IPS-20b (cell line): ENCODE data around the gene P3H4.

Experiments
- H3K27ac ChIP-seq: one replicate; pipeline ENCODE4 v1.5.1; 2013; ENCODE audit warnings: low read length
- H3K27me3 ChIP-seq: 2 replicates; pipeline ENCODE4 v1.6.1; 2013; ENCODE audit warnings: mild to moderate bottlenecking, low read length, inconsistent platforms; ENCODE audit not compliant: insufficient read depth
- H3K36me3 ChIP-seq: 2 replicates; pipeline ENCODE4 v1.6.1; 2013; ENCODE audit warnings: low read depth, mild to moderate bottlenecking, inconsistent platforms, low read length, moderate library complexity; ENCODE audit not compliant: insufficient read depth
- H3K4me1 ChIP-seq: 2 replicates; pipeline ENCODE4 v1.6.1; 2013; ENCODE audit warnings: mild to moderate bottlenecking, control low read depth, inconsistent platforms, low read length, moderate library complexity; ENCODE audit not compliant: insufficient read depth
- H3K4me3 ChIP-seq: 2 replicates; pipeline ENCODE4 v1.5.1; 2013; ENCODE audit warnings: mild to moderate bottlenecking, low read length, inconsistent platforms
- H3K9ac ChIP-seq: 2 replicates; pipeline ENCODE4 v1.6.1; 2013; ENCODE audit warnings: low read depth, mild to moderate bottlenecking, inconsistent platforms, low read length, moderate library complexity
- H3K9me3 ChIP-seq: 2 replicates; pipeline ENCODE4 v1.6.1; 2013; ENCODE audit warnings: mild to moderate bottlenecking, low read depth, low read length, inconsistent platforms; ENCODE audit not compliant: insufficient read depth

Gene P3H4

DNA sequence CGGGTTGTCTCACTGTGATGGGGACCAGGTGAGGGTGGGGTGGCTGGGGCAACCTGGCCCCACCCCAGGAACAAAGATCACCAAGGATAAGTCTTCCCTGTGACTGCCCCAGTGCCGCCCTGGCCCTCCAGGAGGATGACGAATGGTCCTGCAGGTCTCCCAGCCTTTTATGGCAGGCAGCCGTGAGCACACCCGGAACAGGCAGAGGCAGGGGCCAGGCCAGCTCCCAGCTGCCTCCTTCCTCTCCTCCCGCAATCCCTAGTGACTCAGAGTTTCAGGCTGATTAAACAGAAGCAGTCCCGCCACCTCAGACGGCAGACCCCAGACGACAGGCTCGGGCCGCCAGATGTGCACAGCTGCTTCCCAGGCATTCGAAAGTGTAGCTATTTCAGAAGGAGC, 38.6 kb downstream of the P3H4 start:
- H3K27me3 ChIP-seq: no peaks in the 10 kb centered on the region
- peak overlapping the region; percentile 48 for H3K27ac ChIP-seq
- H3K4me1 ChIP-seq: peaks cover 36% of the 10 kb centered on the region
- H3K9me3 ChIP-seq: no peaks in the 10 kb centered on the region
- H3K9ac ChIP-seq: no peak overlapping the region; the same call in 1 of the 2 replicates
- H3K36me3 ChIP-seq: peaks cover 45% of the 10 kb centered on the region
- no peak overlapping the region for H3K4me3 ChIP-seq

DNA sequence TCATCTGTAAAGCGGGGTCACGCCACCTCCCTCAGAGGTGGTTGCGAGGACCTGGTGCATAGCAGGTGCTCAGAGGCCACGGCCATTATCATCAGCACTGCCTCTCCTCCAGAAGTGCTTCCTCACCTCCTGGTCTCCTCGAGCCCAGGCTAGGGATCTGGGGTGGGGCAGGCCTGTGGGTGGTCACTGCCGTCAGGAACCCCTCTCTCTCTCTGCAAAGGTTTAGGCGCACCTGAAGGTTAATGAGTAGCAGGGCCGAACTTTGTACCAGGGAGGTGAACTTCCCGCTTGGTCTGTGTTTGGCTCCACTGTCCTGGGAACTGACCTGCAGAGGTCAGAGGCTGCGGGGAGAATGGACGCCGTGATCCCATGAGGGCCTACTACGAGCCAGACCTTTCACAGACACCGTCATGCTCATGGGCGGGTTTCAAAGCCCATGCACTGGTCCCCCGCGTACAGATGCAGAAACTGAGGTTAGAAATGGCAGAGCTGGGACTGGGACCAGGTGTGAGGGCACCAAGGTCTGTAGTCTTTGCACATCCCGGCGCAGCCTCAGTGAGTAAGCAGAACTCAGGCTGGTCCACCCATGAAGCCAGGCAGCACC, 39.1 kb downstream of the P3H4 start:
- no peaks in the 10 kb centered on the region for H3K9me3 ChIP-seq
- no peaks in the 10 kb centered on the region for H3K27me3 ChIP-seq
- no peak overlapping the region; the same call in 1 of the 2 replicates for H3K9ac ChIP-seq
- H3K27ac ChIP-seq: peak overlapping the region; percentile 48
- H3K4me3 ChIP-seq: no peak overlapping the region
- H3K36me3 ChIP-seq: peaks cover 48% of the 10 kb centered on the region
- H3K4me1 ChIP-seq: peaks cover 36% of the 10 kb centered on the region

DNA sequence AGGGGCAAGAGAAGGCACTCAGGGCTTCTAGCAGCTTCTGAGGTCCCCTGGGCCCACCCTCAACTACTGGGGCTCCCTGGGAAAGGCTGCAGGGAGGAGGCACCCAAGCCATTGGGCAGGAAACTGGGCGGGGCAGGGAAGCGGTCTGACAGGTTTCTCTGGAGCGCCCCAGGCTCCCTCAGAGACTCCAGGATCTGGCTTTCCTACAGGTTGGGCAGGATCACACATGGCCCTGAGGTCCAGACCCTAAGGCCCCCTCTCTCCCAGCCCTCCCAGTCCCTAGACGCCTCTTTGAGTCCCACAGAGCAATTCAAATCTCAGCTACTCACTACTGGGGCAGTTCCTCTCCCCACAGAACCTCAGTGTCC, 39.5 kb downstream of the P3H4 start:
- no peaks in the 10 kb centered on the region for H3K27me3 ChIP-seq
- no peaks in the 10 kb centered on the region for H3K9me3 ChIP-seq
- H3K4me1 ChIP-seq: peaks cover 33% of the 10 kb centered on the region
- H3K27ac ChIP-seq: peak overlapping the region; percentile 48
- H3K36me3 ChIP-seq: peaks cover 52% of the 10 kb centered on the region
- no peak overlapping the region for H3K9ac ChIP-seq
- no peak overlapping the region for H3K4me3 ChIP-seq

DNA sequence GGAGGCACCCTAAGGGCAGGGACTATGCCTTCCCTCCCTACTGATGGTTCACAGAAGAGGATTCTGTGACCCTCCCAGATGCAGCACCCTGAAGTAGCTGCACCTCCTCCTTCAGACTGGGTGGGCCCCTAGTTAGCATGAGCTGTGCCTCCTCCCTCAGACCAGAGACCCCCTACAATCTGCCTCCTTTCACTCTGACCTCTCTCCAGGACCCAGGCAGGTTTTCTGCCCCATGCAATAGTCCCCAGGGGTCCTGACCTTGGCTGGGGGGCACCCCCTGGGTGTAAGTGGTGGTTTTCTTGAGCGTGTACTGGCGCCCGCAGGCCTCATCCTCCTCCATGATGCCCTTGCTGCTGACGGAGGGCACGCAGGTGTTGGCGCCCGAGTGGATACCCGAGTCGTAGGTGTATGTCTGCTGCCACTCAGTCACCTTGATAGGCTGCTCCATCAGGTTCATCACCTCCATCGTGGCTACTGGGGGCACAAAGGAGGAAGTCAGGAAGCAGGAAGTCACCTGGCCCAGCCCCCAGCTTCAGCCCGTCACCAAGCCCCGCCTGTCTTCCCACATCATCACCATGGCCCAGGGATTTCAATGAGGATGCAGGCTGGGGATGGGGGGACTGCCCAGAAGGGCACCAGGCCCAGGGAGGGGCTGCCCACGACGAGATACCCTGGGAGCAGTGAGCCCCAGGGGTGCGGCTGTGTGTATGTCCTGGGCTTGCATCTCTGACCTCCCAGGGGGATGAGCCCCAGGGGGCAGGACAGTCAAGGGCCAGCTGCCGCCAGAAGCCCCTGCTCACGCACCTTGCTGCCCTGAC, 40.2 kb downstream of the P3H4 start:
- peaks cover 59% of the 10 kb centered on the region for H3K36me3 ChIP-seq
- H3K27ac ChIP-seq: no peak overlapping the region
- no peaks in the 10 kb centered on the region for H3K9me3 ChIP-seq
- H3K9ac ChIP-seq: no peak overlapping the region
- H3K4me3 ChIP-seq: no peak overlapping the region
- H3K27me3 ChIP-seq: no peaks in the 10 kb centered on the region
- H3K4me1 ChIP-seq: peaks cover 29% of the 10 kb centered on the region

DNA sequence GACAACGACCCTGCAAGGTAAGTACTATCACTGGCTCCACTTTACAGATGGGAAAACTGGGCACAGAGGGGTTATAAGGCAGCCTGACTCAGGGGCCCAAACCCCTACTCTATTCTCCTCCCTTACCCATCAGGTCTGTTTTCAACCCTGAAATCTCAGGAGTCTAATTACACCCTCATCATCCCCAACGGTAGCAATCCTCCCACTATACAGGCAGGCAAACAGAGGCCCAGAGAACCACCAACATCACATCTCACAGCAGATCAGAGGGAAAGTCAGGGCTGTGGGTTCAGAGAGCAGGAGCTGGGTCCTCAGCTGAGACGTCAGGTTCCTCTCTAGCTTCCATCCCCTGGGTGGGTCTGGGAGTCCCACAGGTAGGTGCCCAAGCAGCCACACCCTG, 41.8 kb downstream of the P3H4 start:
- Histone ChIP-seq H3K36me3 (peaks cover 72% of the 10 kb centered on the region), H3K4me3 (no peak overlapping the region), H3K9me3 (no peaks in the 10 kb centered on the region), H3K4me1 (peaks cover 16% of the 10 kb centered on the region), H3K27ac (no peak overlapping the region), H3K27me3 (no peaks in the 10 kb centered on the region), H3K9ac (no peak overlapping the region)

DNA sequence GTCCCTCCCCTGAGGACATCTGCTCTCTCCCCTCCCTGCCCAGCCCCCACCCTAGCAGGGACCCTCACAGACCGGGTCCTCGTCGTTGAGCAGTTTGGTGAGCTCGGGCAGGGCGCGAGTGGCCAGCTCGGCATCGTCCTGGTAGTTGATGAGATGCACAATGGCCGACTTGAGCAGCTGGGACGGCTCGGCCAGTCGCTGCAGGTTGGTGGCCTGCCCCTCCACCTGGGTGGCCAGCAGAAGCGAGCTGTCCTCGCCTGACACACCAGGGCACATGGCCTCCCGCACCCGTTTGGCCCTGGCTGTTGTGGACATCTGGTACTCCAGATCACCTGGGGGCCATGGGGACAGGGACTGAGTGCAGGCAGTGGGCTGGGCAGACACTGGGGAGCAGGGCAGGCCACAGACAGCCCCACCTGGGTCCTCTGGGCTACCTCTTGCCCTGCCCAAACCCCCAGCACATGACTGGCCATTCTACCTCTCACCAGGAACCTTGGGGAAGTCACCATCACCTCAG, 42.3 kb downstream of the P3H4 start:
- H3K36me3 ChIP-seq: peaks cover 78% of the 10 kb centered on the region
- H3K4me3 ChIP-seq: no peak overlapping the region
- H3K27ac ChIP-seq: no peak overlapping the region
- no peaks in the 10 kb centered on the region for H3K27me3 ChIP-seq
- no peaks in the 10 kb centered on the region for H3K9me3 ChIP-seq
- H3K9ac ChIP-seq: no peak overlapping the region
- peaks cover 15% of the 10 kb centered on the region for H3K4me1 ChIP-seq

DNA sequence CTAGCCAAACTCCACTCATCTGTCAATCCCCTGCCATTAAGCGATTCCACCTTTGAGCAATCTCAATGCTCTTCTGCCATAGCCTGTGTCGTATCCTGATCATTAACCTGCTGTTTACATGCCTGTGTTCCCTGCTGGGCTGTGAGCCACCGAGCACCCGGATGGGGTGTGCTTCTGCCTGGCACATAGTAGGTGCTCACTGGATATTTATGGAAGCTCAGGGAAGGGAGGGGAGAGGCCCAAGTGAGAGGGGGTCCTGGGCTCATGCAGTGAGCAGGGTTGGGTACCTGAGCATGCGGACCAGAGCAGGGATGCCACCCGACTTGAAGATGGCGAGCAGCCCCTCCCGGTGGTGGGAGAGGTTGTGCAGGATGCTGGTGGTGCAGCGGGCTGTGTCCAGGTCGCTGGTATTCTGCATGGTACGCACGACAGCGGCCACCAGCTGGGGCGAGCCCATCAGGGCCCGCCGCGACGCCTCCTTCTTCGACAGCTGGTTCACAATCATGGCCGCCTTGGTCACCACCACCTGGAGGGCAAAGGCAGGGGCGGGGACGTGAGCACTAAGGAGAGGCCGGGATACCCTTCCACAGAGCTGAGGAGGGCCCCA, 43.0 kb downstream of the P3H4 start:
- H3K9ac ChIP-seq: no peak overlapping the region
- H3K27me3 ChIP-seq: no peaks in the 10 kb centered on the region
- H3K27ac ChIP-seq: no peak overlapping the region
- no peaks in the 10 kb centered on the region for H3K9me3 ChIP-seq
- H3K36me3 ChIP-seq: peaks cover 84% of the 10 kb centered on the region
- H3K4me3 ChIP-seq: no peak overlapping the region
- peaks cover 13% of the 10 kb centered on the region for H3K4me1 ChIP-seq

DNA sequence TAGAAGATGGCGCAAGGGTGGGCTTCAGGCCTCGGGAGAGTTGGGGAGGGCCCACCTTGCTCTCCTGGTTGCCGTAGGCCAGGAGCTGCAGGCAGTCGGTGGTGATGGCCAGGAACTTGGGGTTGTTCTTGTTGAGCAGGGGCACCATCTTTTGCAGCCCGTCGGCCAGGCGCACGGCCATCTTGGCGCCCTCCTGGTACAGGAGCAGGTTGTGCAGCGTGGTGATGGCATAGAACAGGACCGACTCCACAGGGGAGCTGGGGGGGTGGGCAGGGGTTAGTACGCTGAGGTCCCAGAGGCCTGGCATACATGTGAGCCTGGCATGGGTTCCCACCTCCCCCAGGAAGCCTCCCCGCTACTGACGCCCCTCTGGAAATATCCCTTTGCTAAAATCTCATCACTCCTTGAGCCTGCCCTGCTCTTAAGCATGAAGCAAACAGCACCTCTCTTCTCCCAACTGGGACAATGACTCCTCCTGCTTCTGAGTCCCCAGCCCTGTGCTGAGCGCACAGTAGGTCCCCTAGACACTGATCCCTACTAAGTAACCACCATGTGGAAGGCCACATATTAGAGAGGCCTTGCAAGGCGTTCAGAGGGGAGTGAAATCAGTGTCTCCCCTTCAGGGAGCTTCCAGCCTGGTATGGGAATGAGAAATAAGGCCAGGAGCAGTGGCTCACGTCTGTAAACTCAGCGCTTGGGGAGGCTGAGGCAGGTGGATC, 44.3 kb downstream of the P3H4 start:
- Histone ChIP-seq H3K36me3 (peaks cover 90% of the 10 kb centered on the region), H3K27me3 (no peaks in the 10 kb centered on the region), H3K9ac (no peak overlapping the region), H3K27ac (no peak overlapping the region), H3K4me1 (peaks cover 7% of the 10 kb centered on the region; the same call in 1 of the 2 replicates), H3K4me3 (no peak overlapping the region), H3K9me3 (no peaks in the 10 kb centered on the region)

DNA sequence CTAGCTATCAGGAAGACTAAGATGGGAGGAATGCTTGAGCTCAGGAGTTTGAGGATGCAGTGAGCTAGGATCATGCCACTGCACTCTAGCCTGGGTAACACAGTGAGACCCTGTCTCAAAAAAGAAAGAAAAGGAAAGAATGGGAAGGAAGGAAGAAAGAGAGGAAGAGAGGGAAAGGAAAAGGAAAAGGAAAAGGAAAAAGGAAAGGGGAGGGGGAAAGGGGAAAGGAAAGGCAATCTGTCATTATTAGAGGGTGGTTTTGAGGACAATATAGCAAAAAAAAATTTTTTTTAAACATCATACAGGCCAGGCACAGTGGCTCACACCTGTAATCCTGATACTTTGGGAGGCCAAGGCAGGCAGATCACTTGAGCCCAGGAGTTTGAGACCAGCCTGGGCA, 45.6 kb downstream of the P3H4 start:
- H3K9ac ChIP-seq: no peak overlapping the region
- H3K27me3 ChIP-seq: no peaks in the 10 kb centered on the region
- no peak overlapping the region for H3K4me3 ChIP-seq
- no peak overlapping the region for H3K27ac ChIP-seq
- H3K4me1 ChIP-seq: no peaks in the 10 kb centered on the region
- no peaks in the 10 kb centered on the region for H3K9me3 ChIP-seq
- peaks cover 94% of the 10 kb centered on the region for H3K36me3 ChIP-seq

DNA sequence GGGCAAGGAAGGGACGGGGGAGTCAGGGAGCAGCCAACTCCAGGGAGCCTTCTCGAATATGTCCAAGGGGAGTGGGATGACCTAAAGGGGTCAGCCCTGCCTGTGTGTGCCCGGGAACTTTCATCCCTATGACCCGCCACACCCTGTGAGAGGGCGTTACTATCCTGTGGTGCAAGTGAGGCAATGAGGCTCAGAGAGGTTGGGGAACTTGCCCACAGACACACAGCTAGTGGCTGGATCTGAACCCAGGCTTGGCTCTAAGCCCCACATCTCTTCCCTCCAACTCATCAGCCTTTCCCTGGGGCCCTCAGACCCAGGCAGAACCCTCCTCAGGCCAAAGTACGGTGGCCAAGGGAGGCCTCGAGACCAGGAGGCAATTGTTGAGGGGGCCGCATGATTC, 48.4 kb downstream of the P3H4 start:
- Histone ChIP-seq H3K27ac (no peak overlapping the region), H3K9me3 (no peaks in the 10 kb centered on the region), H3K9ac (no peak overlapping the region), H3K4me1 (no peaks in the 10 kb centered on the region), H3K27me3 (no peaks in the 10 kb centered on the region), H3K36me3 (peaks cover 87% of the 10 kb centered on the region), H3K4me3 (no peak overlapping the region)

DNA sequence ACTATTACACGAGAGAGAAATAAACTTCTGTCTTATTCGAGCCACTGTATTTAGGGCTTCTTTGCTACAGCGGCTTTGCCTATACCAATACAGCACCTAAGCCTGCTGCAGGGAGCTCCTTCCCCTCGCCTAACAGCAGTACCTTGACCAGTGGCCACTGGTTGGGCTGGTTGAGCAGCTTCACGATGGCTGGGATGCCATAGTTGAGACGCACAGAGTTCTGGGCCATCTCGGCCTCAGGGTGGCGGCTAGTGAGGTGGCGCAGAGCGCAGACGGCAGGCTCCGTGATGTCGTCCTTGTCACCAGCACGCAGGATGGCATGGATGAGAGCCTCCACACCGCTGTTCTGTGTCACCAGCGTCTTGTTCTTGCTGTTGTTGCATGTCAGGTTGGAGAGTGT, 48.9 kb downstream of the P3H4 start:
- H3K4me3 ChIP-seq: no peak overlapping the region
- H3K4me1 ChIP-seq: no peaks in the 10 kb centered on the region
- no peak overlapping the region for H3K9ac ChIP-seq
- H3K9me3 ChIP-seq: no peaks in the 10 kb centered on the region
- H3K36me3 ChIP-seq: peaks cover 89% of the 10 kb centered on the region
- no peak overlapping the region for H3K27ac ChIP-seq
- no peaks in the 10 kb centered on the region for H3K27me3 ChIP-seq
